Retina (tissue), 1 donor: ENCODE measurements around the gene ATAD5.
"Not testable (repeated sequence)": the region's sequence is repeated elsewhere in the genome, so short reads cannot be mapped to it uniquely, and the experiment has no call there.

Source experiments
- DNase-seq: peaks from one replicate; pipeline ENCODE4 v3.0.0-alpha.2; 2016

Gene ATAD5, protein sequence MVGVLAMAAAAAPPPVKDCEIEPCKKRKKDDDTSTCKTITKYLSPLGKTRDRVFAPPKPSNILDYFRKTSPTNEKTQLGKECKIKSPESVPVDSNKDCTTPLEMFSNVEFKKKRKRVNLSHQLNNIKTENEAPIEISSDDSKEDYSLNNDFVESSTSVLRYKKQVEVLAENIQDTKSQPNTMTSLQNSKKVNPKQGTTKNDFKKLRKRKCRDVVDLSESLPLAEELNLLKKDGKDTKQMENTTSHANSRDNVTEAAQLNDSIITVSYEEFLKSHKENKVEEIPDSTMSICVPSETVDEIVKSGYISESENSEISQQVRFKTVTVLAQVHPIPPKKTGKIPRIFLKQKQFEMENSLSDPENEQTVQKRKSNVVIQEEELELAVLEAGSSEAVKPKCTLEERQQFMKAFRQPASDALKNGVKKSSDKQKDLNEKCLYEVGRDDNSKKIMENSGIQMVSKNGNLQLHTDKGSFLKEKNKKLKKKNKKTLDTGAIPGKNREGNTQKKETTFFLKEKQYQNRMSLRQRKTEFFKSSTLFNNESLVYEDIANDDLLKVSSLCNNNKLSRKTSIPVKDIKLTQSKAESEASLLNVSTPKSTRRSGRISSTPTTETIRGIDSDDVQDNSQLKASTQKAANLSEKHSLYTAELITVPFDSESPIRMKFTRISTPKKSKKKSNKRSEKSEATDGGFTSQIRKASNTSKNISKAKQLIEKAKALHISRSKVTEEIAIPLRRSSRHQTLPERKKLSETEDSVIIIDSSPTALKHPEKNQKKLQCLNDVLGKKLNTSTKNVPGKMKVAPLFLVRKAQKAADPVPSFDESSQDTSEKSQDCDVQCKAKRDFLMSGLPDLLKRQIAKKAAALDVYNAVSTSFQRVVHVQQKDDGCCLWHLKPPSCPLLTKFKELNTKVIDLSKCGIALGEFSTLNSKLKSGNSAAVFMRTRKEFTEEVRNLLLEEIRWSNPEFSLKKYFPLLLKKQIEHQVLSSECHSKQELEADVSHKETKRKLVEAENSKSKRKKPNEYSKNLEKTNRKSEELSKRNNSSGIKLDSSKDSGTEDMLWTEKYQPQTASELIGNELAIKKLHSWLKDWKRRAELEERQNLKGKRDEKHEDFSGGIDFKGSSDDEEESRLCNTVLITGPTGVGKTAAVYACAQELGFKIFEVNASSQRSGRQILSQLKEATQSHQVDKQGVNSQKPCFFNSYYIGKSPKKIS (N-terminal part only)

DNA sequence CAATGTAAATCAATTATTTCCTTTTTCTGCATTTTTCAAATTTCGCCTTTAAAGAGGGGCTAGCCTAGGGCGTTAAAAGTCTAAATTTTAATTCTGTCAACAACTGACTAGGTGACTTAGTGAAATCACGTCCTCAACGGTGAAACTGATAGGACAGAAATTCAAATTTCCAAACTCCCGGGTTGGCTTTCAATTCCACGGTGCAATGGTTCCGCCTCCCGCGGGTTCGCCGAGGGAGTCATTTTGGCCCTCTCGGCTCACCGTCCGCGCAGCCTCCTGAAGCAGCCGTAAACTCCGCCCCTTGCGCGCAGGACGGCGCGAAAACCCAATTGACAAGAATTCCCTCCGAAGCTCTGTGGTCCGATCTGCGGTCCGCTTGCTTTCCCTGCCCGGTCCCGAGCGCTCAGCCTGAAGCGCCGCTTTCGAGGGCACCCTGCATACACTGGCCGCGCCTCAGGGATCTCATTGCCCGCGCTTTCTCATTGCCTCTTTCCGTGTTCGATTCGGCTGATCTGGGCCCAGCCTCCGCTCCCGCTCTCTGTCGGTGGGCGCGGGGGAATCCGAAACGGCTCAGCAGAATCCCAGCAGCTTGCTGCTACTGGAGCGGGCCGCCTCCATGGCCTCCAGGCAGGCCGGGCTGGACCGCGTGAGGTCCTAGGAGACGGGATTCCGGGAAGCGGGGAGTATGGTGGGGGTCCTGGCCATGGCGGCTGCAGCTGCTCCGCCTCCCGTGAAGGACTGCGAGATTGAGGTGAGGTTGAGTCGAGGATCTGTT, at the start of gene ATAD5:
Gene ATAD5 (plus strand): TSS at position 304 of the 775 bp plus-strand sequence. CDS start 382 bp downstream, at position 686.
- DNase-seq, result peak; percentile 95

DNA sequence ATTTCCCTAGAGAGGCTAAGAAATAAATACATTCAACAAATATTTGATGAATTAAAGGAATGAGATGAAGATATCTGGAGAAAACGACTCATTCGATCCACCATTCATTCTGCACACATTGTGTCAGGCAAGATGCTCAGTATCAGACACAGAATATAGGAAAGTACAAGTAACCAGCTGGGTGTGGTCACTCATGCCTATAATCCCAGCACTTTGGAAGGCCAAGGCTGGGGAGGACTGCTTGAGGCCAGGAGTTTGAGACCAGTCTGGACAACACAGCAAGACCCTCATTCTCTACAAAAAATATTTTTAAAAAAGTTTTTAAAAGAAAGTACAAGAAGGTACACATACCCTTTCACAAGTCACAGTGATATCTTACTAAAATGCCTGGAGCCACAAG, 49.6 kb upstream of the ATAD5 start:
- DNase-seq, result no peak

DNA sequence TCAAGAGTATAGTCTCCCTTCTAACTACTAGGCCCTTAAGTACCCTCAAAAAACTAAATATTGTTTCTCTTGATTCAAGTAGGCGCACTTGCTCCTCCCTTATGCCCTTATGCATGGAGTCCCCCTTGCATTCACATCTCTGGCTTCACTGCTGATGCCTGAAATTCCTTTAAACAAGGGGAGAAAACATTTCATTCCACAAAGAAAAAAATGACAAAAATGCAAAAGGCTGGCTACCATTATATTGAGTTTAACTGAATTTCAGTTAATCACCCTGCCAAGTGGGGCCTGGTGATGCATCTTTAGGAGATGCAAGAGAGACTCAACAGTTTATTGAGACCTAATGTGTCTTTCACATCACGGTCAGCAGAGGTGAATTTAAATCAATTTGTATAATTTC, 42.8 kb upstream of the ATAD5 start:
- no peak for DNase-seq

DNA sequence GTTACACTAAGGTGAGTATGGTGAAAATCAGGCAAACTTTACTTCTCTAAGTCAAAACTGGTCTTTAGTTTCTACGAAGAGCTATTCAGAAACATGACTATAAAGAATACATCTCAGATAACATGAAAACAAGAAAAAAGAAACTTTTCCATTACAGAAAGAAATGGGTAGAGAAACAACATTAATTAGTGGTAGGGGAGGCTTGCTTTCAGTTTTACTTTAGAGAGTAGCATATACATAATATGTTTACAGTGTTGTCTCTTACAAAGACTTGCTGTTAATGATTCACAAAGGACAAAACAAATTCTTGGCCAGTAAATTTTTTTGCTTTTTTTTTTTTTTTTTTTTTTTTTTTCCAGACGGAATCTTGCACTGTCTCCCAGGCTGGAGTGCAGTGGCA, 41.5 kb upstream of the ATAD5 start:
- no peak for DNase-seq

DNA sequence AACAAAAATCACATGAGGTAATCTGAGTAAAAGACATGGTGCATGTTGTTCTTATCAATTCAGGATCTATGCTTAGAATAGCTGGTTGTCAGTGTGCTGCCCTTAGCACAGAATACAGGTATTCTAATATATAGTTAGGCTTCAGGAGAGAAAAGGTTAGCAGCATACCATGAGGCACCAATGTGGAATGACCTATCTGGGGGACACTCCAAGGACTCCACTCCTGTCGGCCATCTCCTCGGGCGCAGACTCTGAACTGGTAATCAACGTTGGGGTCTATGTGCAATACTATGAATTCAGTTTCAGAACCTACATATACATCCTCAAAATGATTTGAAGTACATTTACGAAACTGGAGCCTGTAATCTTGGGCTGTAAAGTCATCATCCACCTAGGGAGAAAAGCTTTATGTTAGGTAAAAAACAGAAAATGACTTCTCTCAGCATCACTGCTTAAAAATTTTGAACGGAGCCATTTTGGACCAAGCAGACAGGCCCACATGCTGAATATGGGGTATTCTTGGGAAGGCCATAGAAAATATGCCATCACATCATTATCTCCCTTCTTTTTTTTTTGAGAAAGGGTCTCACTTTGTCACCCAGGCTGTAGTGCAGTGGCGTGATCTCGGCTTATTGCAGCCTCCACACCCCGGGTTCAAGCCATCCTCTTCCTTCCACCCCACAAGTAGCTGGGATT, 38.3 kb upstream of the ATAD5 start:
- no peak for DNase-seq

DNA sequence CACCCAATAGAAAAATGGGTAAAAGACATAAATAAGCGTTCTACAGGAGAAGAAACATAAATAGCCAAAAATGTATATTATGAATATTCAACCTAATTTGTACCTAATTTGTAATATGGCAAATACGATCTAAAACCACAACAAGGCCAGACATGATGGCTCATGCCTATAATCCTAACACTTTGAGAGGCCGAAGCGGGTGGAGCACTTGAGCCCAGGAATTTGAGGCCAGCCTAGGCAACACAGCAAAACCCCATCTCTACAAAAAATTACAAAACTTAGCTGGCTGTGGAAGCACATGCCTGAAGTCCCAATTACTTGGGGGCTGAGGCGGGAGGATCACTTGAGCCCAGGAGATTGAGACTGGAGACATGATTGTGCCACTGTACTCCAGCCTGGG, 37.4 kb upstream of the ATAD5 start:
- DNase-seq, result no peak

DNA sequence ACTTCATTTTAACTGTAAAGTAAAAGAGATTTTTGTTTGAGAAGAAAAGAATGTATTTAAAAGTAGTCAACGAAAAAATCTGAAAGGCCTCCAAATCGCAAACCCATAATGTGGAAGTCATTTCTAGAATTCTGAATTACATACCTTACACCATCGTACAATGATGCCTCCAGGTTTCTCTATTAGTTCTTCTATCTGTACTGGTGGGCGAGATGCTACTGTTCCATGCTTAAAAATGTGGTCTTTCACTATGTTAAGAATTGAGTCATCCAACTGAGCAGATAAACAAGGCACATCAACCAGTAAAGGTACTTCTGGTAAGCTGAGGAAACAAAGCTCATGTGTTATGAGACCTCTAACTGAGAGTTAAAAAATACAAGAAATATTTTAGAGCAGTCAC, 35.8 kb upstream of the ATAD5 start:
- no peak for DNase-seq

DNA sequence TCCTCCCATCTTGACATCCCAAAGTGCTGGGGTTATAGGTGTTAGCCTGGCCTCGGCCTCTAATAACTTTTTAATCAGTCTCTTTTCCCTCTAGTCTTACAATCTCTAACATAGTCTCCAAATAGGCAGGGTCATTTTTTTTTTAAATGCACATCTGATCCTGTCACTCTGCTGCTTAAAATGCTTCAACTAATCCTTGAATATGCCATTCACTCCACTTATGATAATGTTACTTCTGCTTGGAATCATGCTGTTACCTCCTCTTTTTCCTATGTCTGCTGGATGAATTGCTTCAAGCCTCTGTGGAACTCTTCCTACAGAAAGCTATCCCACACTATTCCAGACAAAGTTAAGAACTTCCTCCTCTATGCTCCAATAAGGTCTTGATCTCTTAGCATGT, 30.1 kb upstream of the ATAD5 start:
- DNase-seq, result no peak

DNA sequence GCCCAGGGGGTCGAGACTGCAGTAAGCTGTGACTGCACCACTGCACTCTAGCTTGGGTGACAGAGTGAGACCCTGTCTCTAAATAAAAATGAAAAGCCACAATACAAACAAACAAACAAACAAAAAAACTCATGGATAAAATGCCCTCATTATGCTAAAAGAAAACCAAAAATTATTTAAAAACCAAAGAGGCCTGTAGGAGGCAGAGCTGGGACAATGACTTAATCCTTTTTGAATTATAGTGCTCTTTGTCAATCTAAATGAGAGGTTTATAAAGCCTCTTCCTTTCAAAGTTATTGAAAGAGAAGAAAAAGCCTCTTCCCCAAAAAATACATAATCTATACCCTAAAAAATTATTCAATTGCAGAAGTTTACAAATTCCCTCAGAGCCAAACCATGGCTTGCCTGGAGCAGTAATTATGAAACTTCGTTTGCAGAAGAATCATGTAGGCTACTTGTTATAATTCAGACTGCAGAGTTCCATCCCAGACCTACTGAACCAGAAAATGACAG, 25.8 kb upstream of the ATAD5 start:
- DNase-seq, result no peak

DNA sequence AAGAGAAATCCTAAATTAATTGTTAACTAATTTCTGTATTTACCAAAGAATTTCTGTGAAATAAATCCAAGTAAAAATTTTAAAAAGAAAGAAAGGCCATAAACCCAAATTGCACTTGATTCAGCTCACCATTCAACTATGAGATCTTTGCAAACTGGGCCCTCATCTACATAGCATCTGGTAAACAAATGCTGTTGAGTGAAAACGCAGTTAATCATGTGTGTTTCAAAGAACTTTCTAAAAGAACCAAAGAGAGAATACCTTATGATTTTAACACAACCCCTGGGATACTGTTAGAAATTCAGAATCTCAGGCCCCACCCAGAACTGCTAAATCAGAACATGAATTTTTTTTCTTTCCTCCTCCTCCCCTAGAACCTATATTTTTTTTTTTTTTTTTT, 23.9 kb upstream of the ATAD5 start:
- no peak for DNase-seq

DNA sequence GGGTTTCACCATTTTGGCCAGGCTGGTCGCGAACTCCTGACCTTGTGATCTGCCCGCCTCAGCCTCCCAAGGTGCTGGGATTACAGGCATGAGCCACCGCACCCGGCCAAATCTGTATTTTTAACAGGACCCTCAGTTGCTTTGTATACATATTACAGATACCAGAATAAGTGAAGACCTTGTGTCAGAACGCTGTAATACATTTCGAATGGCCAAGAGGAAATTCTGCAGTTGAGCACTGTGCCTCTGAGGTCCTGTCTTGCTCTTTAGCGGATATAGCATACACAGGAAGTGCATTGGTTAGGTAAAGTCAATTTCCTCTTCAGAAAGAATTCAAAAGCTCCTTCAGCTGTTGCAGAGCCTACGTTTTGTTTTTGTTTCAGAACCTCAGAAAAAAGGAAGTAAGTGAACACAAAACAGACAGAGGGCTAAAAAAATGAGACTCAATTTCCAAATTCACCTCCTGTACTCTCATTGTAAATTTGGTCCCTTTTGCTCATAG, 22.9 kb upstream of the ATAD5 start:
- no peak for DNase-seq

DNA sequence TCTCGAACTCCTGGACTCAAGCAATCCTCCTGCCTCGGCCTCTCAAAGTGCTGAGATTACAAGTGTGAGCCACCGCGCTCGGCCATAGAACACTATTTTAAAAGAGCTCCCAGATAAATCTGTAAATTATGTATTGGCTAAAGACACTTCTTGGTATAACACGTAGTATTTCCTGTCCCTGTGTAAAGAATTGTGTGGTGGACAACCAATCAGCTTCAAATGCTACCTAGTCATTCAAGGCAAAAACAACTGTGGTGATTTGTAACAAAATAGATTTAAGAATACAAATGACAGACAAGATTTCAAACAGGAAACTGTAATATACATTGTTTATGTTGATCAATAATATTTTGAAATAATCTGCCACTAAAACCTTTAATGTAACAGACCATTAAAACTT, 21.9 kb upstream of the ATAD5 start:
- no peak for DNase-seq

DNA sequence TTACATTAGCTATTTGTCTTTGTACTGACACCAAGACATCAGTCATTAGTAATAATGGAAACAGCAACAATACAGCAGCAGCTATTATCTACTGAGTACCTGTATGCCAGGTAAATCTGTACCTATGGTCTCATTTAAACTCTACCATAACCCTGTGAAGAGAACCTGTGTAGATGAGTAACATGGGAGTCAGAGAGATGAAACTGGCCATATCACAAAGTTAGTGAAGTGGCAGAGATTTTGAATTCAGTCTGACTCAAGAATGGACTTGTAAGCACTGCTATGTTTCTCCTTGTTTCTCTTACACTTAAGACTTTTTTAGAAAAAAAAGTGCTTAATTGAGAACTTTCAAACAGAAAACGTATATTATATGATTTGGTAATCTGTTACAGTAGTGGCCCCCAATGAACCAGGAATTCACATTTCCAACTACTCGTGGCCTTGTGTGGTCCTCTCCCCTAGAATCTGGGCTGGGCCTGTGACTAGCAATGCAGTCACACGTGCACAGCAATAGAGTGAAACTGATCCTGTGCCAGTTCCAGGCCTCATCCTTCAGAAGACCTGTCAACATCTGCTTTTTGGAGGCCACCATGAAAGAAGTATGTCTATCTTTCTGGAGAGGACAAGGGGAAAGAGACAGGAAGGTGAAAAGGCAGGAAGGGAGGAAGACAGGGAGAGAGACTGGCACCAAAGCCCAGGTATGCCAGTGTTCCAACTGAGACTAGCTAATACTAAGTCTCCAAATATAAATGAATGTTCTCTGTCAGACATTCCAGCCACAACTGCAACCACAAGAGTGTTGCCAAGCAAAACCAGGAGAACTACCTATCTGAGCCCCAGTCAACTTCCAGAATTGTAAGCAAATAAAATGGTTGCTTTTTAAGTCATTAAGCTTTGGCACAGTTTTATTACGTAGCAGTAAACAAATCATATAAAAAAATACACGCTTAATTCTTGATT, 19.3 kb upstream of the ATAD5 start:
- DNase-seq, result no peak

DNA sequence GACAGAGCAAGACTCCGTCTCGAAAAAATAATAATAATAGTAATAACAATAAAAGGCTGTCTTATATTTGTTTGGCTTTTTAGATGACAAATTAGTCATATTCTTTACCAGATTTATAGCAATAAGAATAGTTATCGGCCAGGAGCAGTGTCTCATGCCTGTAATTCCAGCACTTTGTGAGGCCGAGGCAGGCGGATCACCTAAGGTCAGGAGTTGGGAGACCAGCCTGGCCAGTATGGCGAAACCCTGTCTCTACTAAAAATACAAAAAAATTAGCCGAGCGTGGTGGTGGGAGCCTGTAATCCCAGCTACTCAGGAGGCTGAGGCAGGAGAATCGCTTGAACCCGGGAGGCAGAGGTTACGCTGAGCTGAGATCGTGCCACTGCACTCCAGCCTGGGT, 17.5 kb upstream of the ATAD5 start:
- DNase-seq, result not testable (repeated sequence)

DNA sequence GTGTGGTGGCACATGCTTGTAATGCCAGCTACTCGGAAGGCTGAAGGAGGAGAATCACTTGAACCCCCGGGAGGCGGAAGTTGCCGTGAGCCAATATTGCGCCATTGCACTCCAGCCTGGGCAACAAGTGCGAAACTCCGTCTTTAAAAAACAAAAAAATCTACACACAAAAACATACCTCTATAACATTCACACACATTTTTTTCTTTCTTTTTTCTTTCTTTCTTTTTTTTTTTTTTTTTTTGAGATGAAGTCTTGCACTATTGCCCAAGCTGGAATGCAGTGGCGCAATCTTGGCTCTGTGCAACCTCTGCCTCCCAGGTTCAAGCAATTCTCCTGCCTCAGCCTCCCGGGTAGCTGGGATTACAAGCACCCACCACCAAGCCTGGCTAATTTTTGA, 16.9 kb upstream of the ATAD5 start:
- DNase-seq, result not testable (repeated sequence)

DNA sequence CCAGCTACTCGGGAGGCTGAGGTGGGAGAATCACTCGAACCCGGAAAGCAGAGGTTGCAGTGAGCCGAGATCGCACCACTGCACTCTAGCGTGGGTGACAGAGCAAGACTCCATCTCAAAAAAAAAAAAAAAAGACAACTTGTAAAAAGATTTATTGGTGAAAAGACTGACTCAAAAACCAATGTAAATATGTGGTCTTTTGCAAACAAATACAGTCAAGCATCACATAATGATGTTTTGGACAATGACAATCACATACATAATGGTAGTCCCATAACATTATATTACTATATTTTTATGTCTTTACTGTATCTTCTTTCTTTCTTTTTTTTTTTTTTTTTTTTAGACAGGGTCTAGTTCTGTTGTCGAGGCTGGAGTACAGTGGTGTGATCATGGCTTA, 15.6 kb upstream of the ATAD5 start:
- no peak for DNase-seq

DNA sequence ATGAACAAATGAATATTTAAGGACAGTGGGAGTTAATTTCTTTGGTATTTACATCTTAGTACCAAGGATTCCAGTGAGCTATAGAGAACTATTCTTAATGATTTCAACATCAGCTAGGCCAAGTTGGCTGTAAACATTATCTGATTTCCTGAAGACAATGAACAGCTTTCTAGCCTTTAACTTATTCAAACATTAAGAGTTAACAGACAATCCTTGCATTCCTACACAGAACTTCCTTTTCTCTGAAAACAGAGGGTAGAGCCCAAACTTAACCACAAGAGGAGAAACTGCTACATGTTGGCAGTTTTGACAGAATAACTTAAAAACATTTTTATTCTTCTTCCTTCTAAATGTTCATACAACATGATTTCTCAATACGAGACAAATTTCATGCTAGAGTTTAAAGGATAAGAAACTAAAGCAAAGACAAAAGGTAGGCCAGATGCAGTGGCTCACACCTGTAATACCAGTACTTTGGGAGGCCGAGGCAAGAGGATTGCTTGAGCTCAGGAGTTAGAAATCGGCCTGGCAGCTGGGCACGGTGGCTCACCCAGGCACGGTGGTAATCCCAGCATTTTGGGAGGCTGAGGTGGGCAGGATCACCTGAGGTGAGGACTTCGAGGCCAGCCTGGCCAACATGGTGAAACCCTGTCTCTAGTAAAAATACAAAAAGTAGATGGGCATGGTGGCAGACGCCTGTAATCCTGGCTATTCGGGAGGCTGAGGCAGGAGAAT, 11.6 kb upstream of the ATAD5 start:
- DNase-seq, result no peak

DNA sequence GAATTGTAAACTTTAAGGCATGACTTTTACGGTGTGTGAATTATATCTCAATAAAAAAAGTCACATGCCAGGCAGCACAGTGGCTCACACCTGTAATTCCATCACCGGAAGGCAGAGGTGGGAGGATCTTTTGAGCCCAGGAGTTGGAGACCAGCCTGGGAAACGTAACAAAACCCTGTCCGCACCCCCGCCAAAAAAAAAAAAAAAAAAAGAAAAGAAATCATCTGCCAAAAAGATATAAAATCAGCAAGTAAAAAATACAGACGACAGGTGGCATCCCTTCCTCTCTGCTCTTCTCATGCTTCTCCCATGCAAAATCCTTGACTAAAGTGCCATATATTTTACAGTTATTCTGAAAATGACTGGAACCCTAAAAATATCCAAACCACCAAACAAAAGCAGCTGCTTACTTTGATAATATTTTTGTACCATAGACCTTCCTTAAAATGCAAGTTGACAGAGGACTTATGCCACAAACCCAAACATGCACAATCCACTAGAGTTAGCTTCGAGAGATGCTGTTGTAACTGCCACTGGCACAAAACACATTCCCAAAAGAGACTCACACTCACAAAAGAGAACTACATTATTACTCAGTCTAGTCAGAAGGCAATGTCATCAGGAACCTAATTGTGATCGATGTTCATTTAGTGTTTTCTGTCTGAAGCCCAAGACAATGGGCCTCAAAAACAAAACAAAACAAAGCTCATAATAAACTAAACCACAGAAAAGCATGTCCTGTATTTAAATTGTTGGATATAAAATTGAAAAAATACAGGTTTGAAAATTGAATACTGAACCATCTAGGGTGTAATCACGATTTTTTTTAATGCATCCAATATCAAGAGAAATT, 9.7 kb upstream of the ATAD5 start:
- DNase-seq, result no peak

DNA sequence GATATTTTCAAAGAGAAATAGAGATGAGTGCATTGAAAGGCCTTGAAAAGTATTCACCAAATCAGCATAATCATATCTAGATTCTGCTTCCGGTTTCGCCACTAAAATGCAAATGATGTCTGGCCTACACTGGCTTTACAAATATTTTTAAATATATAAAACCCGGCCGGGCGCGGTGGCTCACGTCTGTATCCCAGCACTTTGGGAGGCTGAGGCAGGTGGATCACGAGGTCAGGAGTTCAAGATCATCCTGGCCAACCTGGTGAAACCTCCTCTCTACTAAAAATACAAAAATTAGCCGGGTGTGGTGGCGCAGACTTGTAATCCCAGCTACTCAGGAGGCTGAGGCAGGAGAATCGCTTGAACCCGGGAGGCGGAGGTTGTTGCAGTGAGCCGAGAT, 8.8 kb upstream of the ATAD5 start:
- not testable (repeated sequence) for DNase-seq
